ENCODE results near the gene SMIM24. TPM values are rescaled to one million over a fixed set of nuclear protein-coding genes. Genes with fewer than 3 reads are reported as not detected.
A peak's percentile ranks its signal among the peaks of the same experiment; 100 is the strongest.

The SMIM24 gene
- polyA plus RNA-seq, 2 donors, result 0.02 to 0.29 TPM

DNA sequence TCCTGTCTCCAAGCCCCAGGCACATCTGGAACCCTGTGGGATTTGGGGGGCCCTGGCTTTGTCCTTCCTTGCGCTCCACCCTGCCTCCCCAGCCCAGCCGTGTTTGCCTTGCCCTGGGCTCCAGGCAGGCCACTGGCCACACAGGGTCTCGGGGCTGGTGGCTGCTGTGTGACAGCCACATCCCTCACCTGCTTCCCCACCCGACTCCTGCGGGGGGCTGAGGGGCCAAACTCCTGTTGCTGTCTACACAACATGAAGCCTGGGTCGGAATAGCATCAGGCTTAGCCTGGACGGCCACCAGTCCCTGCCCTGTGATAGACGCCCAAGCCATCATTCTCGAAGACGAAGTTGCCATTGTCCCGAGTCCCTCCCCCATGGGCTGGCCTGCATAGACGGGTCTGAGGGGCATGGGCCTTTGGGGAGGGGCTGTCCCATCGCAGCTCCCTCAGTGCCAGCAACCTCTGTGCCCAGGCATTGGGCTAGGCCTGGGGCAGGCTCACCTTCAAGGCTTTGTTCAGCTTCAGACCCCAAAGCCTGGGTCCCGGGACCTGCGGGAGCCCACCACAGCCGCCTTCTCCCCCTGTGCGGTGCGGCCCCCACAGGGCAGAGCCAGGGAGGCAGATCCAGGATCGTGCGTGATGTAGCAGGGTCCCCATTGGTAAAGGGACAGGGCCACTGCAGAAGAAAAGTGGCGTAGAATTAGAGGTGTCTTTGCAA, 43.2 kb upstream of the SMIM24 start:
- whole genome bisulfite sequencing, 2 donors, result 91 to 93% methylated on average over 20 to 21 of the region's 21 CpGs
- Histone ChIP-seq H3K4me1 (ENCODE audit: control insufficient read depth in 2 of 2, insufficient read depth in 2 of 2, low read length in 1 of 2) (peaks cover 5 to 9% of the 10 kb centered on the region in 2 donors), H3K27me3 (ENCODE audit: control insufficient read depth in 1 of 2, insufficient read depth in 2 of 2, low read length in 2 of 2) (no peaks in the 10 kb centered on the region), H3K27ac (ENCODE audit: low read depth in 2 of 2, low read length in 1 of 2) (no peak overlapping the region), H3K9me3 (ENCODE audit: control insufficient read depth in 2 of 2, insufficient read depth in 1 of 2, low read depth in 1 of 2, low read length in 1 of 2) (no peaks in the 10 kb centered on the region), H3K4me3 (ENCODE audit: low read depth in 1 of 2, low read length in 2 of 2) (no peak overlapping the region), H3K36me3 (ENCODE audit: control insufficient read depth in 2 of 2, insufficient read depth in 2 of 2, low read length in 1 of 2) (peaks cover 9 to 57% of the 10 kb centered on the region in 2 donors)

DNA sequence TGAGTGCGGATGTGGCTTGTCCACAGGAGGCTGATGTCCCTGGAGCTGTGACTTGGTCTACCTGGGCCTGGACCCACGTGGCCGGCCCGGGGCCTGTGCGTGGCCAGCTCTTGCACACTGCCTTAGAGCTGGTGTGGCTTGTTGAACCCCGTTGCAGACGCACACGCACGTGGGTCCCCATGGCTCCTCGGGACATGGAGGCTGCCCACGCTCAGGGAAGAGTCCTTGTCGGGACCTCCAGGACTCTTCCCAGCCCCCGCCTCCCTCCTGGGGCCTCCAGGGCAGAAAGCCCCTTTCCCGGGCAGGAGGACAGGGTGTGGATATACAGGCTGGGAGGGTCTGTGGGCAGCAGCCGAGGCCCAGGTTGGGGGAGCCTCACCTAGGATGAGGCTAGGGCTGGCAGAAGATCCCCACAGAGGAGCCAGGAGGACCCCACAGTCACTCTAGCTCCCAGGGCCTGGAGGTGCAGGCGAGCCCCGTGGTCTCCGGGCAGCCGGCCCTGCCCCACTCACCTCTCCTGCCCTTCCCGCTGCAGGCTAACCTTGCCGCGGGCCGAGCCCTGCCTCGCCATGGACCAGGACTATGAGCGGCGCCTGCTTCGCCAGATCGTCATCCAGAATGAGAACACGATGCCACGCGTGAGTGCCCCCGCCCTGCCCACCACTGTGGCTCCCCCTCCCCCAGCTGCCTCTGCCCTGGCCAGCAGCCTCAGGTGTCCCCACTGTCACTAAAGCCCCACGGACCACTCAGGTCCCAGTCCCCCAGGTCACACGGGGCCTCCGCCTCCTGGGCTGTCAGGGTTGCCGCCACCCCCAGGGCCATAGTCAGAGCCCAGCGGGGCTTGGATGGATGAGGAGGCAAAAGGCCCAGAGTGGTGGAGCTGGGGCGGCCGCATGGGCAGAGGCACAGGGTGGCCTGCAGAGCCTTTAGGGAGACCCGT, 42.4 kb upstream of the SMIM24 start:
- 92 to 93% methylated on average over 37 to 40 of the region's 40 CpGs for WGBS, 2 donors
- Histone ChIP-seq H3K4me1 (ENCODE audit: control insufficient read depth in 2 of 2, insufficient read depth in 2 of 2, low read length in 1 of 2) (peaks cover 5 to 9% of the 10 kb centered on the region in 2 donors), H3K36me3 (ENCODE audit: control insufficient read depth in 2 of 2, insufficient read depth in 2 of 2, low read length in 1 of 2) (peaks cover 7 to 50% of the 10 kb centered on the region in 2 donors), H3K9me3 (ENCODE audit: control insufficient read depth in 2 of 2, insufficient read depth in 1 of 2, low read depth in 1 of 2, low read length in 1 of 2) (no peaks in the 10 kb centered on the region), H3K4me3 (ENCODE audit: low read depth in 1 of 2, low read length in 2 of 2) (no peak overlapping the region), H3K27ac (ENCODE audit: low read depth in 2 of 2, low read length in 1 of 2) (no peak overlapping the region), H3K27me3 (ENCODE audit: control insufficient read depth in 1 of 2, insufficient read depth in 2 of 2, low read length in 2 of 2) (no peaks in the 10 kb centered on the region)

DNA sequence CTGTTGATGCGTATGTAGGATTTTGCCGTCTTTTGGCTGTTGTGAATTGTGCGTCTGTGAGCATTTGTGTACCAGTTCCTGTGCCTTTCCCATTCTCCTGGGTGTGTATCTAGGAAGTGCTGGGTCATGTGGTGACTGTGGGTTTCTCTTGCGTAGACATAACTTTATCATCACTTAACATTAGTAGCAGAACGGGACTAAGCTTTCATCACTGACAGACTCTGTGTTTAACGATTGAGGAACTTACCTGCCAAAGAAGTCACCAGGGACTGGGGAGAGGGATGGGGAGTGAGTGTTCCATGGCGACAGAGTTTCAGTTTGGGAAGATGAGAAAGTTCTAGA, 40.8 kb upstream of the SMIM24 start:
- Histone ChIP-seq H3K4me3 (ENCODE audit: low read depth in 1 of 2, low read length in 2 of 2) (no peak overlapping the region), H3K4me1 (ENCODE audit: control insufficient read depth in 2 of 2, insufficient read depth in 2 of 2, low read length in 1 of 2) (peaks cover 5 to 15% of the 10 kb centered on the region in 2 donors), H3K27me3 (ENCODE audit: control insufficient read depth in 1 of 2, insufficient read depth in 2 of 2, low read length in 2 of 2) (no peaks in the 10 kb centered on the region), H3K36me3 (ENCODE audit: control insufficient read depth in 2 of 2, insufficient read depth in 2 of 2, low read length in 1 of 2) (peaks cover 2 to 36% of the 10 kb centered on the region in 2 donors), H3K9me3 (ENCODE audit: control insufficient read depth in 2 of 2, insufficient read depth in 1 of 2, low read depth in 1 of 2, low read length in 1 of 2) (no peaks in the 10 kb centered on the region), H3K27ac (ENCODE audit: low read depth in 2 of 2, low read length in 1 of 2) (peak overlapping the region; percentile 77 to 86)
- 53 to 54% methylated on average over 7 of the region's 7 CpGs for WGBS, 2 donors

DNA sequence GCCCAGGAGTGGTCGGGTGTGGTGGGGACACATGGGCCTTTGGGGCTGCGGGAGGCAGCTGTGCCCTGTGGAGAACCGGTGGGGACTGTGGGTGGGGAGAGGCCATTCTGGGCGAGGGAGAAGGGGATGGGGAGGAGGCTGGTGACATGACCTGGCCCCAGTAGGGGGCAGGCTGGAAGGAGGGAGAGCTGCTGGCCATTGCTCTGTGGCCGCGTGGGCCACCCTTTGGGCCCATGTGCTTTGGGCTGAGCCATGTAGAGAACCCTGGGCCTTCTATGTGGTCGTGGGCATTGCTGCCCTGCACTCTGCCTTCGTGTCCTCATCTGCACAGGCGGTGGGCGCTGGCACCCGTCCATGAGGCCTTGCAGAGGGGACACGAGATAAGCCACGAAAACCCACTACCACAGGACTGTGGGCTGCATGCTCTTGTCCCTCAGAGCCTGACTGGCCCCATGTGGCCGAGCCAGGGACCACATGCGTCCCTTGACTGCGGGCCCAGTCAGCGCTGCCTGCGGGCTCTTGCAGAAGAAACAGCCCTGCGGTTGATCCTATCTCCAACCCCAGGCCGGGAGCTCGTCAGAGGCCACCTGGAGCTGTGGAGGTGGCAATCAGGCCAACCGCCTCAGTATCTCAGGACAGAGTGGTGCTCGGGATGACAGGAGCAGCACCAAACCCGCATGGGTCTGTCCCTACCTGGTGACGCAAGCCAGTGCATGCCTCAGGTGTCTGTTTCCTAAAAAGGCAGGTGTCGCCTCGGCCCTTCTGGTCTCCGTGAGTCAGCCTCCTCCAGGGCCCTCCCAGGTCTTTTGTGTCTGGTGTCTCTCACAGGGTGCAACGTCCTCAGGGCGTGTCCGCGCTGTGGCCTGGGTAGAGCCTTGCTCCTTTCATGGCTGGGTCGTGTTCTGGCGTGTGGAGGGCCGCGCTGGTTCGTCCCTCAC, 40.1 kb upstream of the SMIM24 start:
- no peaks in the 10 kb centered on the region for H3K9me3 ChIP-seq (ENCODE audit: control insufficient read depth in 2 of 2, insufficient read depth in 1 of 2, low read depth in 1 of 2, low read length in 1 of 2)
- H3K36me3 ChIP-seq (ENCODE audit: control insufficient read depth in 2 of 2, insufficient read depth in 2 of 2, low read length in 1 of 2), result peaks cover 2 to 30% of the 10 kb centered on the region in 2 donors
- WGBS, 2 donors, result 63 to 71% methylated on average over 37 of the region's 37 CpGs
- H3K4me3 ChIP-seq (ENCODE audit: low read depth in 1 of 2, low read length in 2 of 2), result no peak overlapping the region
- H3K27me3 ChIP-seq (ENCODE audit: control insufficient read depth in 1 of 2, insufficient read depth in 2 of 2, low read length in 2 of 2), result no peaks in the 10 kb centered on the region
- H3K27ac ChIP-seq (ENCODE audit: low read depth in 2 of 2, low read length in 1 of 2), result peak overlapping the region; percentile 77 to 86
- peaks cover 5 to 15% of the 10 kb centered on the region in 2 donors for H3K4me1 ChIP-seq (ENCODE audit: control insufficient read depth in 2 of 2, insufficient read depth in 2 of 2, low read length in 1 of 2)

DNA sequence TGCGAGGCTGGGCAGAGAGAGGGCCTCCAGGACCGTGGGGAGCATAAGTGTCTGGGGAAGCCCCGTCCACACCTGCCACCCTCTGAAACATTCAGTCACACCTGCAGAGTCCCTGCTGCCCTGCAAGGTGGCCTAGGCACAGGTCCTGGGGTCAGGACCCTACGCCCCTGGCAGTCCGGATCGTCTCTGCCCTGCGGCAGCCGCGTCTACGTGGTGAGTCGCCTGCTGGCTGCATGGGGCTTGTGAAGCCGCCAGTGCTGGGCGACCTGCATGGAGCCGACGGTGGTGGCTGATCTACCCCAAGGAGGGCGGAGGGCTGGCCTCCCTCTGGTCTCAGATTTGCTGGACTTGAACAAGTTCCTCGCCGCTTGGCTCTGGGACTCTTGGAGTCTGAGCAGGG, 38.8 kb upstream of the SMIM24 start:
- WGBS, 2 donors, result 81 to 84% methylated on average over 18 of the region's 18 CpGs

DNA sequence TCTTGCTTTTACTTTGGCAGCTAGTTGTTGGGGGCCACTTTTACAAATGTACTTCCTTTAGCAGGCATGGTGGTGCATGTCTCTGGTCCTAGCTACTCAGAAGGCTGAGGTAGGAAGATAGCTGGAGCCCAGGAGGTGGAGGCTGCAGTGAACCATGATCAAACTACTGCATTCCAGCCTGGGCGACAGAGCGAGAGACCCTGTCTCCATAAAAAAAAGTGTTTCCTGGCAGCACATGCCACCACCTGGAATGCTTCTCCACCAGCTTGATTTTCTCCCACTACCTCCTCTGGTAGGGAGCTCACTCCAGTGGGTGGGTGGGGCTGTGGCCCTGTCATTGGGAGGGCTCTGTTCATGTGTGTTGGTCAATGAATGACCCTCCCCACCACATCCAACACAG, 38.3 kb upstream of the SMIM24 start:
- peaks cover 1 to 21% of the 10 kb centered on the region in 2 donors for H3K36me3 ChIP-seq (ENCODE audit: control insufficient read depth in 2 of 2, insufficient read depth in 2 of 2, low read length in 1 of 2)
- no peaks in the 10 kb centered on the region for H3K27me3 ChIP-seq (ENCODE audit: control insufficient read depth in 1 of 2, insufficient read depth in 2 of 2, low read length in 2 of 2)
- no peak overlapping the region for H3K4me3 ChIP-seq (ENCODE audit: low read depth in 1 of 2, low read length in 2 of 2)
- peaks cover 5 to 21% of the 10 kb centered on the region in 2 donors for H3K4me1 ChIP-seq (ENCODE audit: control insufficient read depth in 2 of 2, insufficient read depth in 2 of 2, low read length in 1 of 2)
- 83 to 85% methylated on average over 2 of the region's 2 CpGs for WGBS, 2 donors
- H3K27ac ChIP-seq (ENCODE audit: low read depth in 2 of 2, low read length in 1 of 2), result no peak overlapping the region
- H3K9me3 ChIP-seq (ENCODE audit: control insufficient read depth in 2 of 2, insufficient read depth in 1 of 2, low read depth in 1 of 2, low read length in 1 of 2), result no peaks in the 10 kb centered on the region

More for the DNA sequence above, 38.8 kb upstream of the SMIM24 start:
- H3K9me3 ChIP-seq (ENCODE audit: control insufficient read depth in 2 of 2, insufficient read depth in 1 of 2, low read depth in 1 of 2, low read length in 1 of 2), result no peaks in the 10 kb centered on the region
- peaks cover 5 to 18% of the 10 kb centered on the region in 2 donors for H3K4me1 ChIP-seq (ENCODE audit: control insufficient read depth in 2 of 2, insufficient read depth in 2 of 2, low read length in 1 of 2)
- H3K36me3 ChIP-seq (ENCODE audit: control insufficient read depth in 2 of 2, insufficient read depth in 2 of 2, low read length in 1 of 2), result peaks cover 2 to 25% of the 10 kb centered on the region in 2 donors
- H3K27me3 ChIP-seq (ENCODE audit: control insufficient read depth in 1 of 2, insufficient read depth in 2 of 2, low read length in 2 of 2), result no peaks in the 10 kb centered on the region
- no peak overlapping the region for H3K27ac ChIP-seq (ENCODE audit: low read depth in 2 of 2, low read length in 1 of 2)
- no peak overlapping the region for H3K4me3 ChIP-seq (ENCODE audit: low read depth in 1 of 2, low read length in 2 of 2)

DNA sequence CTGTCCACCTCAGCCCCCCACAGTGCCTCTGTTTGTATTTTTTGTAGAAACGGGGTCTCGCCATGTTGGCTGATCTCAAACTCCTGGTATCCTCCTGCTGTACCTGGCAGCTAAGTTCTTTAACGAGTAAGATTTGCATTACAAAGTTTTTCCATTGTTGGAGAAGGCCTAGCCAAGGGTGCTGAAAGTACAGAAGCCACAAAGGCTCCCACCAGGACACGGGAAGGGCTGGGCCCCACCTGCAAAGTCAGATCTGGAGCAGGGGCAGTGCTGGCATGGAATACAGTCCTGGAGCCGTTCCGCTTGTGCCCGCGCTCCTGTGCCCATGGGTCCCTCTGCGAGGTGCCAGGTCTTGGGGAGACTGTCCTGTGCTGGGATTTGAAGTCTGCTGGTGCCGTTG, 37.9 kb upstream of the SMIM24 start:
- Histone ChIP-seq H3K36me3 (ENCODE audit: control insufficient read depth in 2 of 2, insufficient read depth in 2 of 2, low read length in 1 of 2) (peaks cover 0 to 17% of the 10 kb centered on the region in 2 donors), H3K27me3 (ENCODE audit: control insufficient read depth in 1 of 2, insufficient read depth in 2 of 2, low read length in 2 of 2) (no peaks in the 10 kb centered on the region), H3K4me3 (ENCODE audit: low read depth in 1 of 2, low read length in 2 of 2) (no peak overlapping the region), H3K9me3 (ENCODE audit: control insufficient read depth in 2 of 2, insufficient read depth in 1 of 2, low read depth in 1 of 2, low read length in 1 of 2) (no peaks in the 10 kb centered on the region), H3K27ac (ENCODE audit: low read depth in 2 of 2, low read length in 1 of 2) (no peak overlapping the region), H3K4me1 (ENCODE audit: control insufficient read depth in 2 of 2, insufficient read depth in 2 of 2, low read length in 1 of 2) (peaks cover 5 to 24% of the 10 kb centered on the region in 2 donors)
- WGBS, 2 donors, result 81 to 83% methylated on average over 10 of the region's 10 CpGs

DNA sequence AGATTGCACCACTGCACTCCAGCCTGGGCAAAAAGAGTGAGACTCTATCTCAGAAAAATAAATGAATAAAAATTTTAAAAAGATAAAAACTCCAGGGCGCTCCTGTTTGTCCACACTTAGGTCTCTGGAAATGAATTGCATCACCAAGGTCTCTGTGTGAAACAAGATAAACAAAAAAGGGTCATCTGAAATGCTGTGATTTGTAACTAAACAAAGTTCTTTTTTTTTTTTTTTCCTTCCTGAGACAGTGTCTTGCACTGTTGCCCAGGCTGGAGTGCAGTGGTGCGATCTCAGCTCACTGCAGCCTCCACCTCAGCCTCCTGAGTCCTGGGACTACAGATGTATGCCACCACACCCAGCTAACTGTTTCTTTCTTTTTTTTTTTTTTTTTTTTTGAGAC, 37.3 kb upstream of the SMIM24 start:
- Histone ChIP-seq H3K36me3 (ENCODE audit: control insufficient read depth in 2 of 2, insufficient read depth in 2 of 2, low read length in 1 of 2) (peaks cover 0 to 14% of the 10 kb centered on the region in 2 donors), H3K9me3 (ENCODE audit: control insufficient read depth in 2 of 2, insufficient read depth in 1 of 2, low read depth in 1 of 2, low read length in 1 of 2) (no peaks in the 10 kb centered on the region), H3K4me1 (ENCODE audit: control insufficient read depth in 2 of 2, insufficient read depth in 2 of 2, low read length in 1 of 2) (peaks cover 5 to 26% of the 10 kb centered on the region in 2 donors), H3K27ac (ENCODE audit: low read depth in 2 of 2, low read length in 1 of 2) (no peak overlapping the region), H3K27me3 (ENCODE audit: control insufficient read depth in 1 of 2, insufficient read depth in 2 of 2, low read length in 2 of 2) (no peaks in the 10 kb centered on the region), H3K4me3 (ENCODE audit: low read depth in 1 of 2, low read length in 2 of 2) (no peak overlapping the region)
- WGBS, 2 donors, result 77 to 96% methylated on average over 2 of the region's 2 CpGs

DNA sequence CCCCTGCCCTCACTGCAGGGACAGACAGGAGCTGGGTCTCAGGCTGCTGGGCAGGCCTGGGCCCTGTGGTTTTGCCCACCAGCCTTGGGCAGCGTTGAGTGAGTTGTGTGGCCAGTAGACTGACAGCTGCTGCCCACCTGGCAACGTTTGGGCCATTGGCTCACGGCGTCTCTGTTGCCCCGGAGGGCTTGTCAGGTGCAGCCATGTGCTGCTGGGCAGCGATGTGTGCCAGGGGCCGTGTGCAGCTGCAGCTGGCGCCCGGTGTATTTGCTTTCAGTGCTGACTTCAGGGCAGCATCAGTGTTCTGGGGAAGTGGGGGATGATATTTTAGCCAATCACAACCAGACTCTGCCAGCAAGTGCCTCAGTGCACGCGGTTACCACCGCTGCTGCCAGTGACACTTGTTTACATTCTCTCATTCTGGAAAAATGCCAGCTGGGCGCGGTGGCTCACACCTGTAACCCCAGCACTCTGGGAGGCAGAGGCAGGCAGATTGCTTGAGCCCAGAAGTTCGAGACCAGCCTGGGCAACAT, 36.4 kb upstream of the SMIM24 start:
- H3K4me3 ChIP-seq (ENCODE audit: low read depth in 1 of 2, low read length in 2 of 2), result no peak overlapping the region
- WGBS, 2 donors, result 43 to 49% methylated on average over 15 of the region's 15 CpGs
- peaks cover 5 to 23% of the 10 kb centered on the region in 2 donors for H3K4me1 ChIP-seq (ENCODE audit: control insufficient read depth in 2 of 2, insufficient read depth in 2 of 2, low read length in 1 of 2)
- H3K27me3 ChIP-seq (ENCODE audit: control insufficient read depth in 1 of 2, insufficient read depth in 2 of 2, low read length in 2 of 2), result no peaks in the 10 kb centered on the region
- peaks cover 0 to 8% of the 10 kb centered on the region in 2 donors for H3K36me3 ChIP-seq (ENCODE audit: control insufficient read depth in 2 of 2, insufficient read depth in 2 of 2, low read length in 1 of 2)
- H3K27ac ChIP-seq (ENCODE audit: low read depth in 2 of 2, low read length in 1 of 2), result no peak overlapping the region
- H3K9me3 ChIP-seq (ENCODE audit: control insufficient read depth in 2 of 2, insufficient read depth in 1 of 2, low read depth in 1 of 2, low read length in 1 of 2), result no peaks in the 10 kb centered on the region

Data from esophagus (tissue), 2 donors.